ENCODE results near the gene RNF43.
A peak's percentile ranks its signal among the peaks of the same experiment; 100 is the strongest.

RNF43 gene

GRCh38 chr17:58436245-58436644, 18.9 kb upstream of the RNF43 start:
- no peaks in the 10 kb centered on the region for H3K9me3 ChIP-seq (ENCODE audit: low read length)
- 0 out of 2 replicates have a peak, but pooled peaks cover 4% of the 10 kb centered on the region for H3K27me3 ChIP-seq (ENCODE audit: insufficient read depth, low read length)
- no peaks in the 10 kb centered on the region for H3K36me3 ChIP-seq (ENCODE audit: insufficient read depth, low read length)
- no peaks in the 10 kb centered on the region for H3F3A ChIP-seq (ENCODE audit: insufficient read depth, low read length)
- no peaks in the 10 kb centered on the region for H3K79me2 ChIP-seq (ENCODE audit: insufficient read depth, low read length)
- no peaks in the 10 kb centered on the region for H4K20me1 ChIP-seq (ENCODE audit: insufficient read depth, low read length)
- no peaks in the 10 kb centered on the region for H3K9me2 ChIP-seq (ENCODE audit: low read depth, low read length)
- H3K4me1 ChIP-seq (ENCODE audit: insufficient read depth, low read length, severe bottlenecking) = no peaks in the 10 kb centered on the region
- no peak overlapping the region for H3K9ac ChIP-seq (ENCODE audit: low read length)
- H3K4me3 ChIP-seq (ENCODE audit: low read depth, low read length, poor library complexity, severe bottlenecking) = no peak overlapping the region
- no peak overlapping the region for H2AFZ ChIP-seq (ENCODE audit: low read length)
- no peak for TF ChIP-seq EZH2 (IDR thresholded peaks at IDR 0.05; ENCODE audit: borderline replicate concordance, low read length)
- TF ChIP-seq, protein P1, sequence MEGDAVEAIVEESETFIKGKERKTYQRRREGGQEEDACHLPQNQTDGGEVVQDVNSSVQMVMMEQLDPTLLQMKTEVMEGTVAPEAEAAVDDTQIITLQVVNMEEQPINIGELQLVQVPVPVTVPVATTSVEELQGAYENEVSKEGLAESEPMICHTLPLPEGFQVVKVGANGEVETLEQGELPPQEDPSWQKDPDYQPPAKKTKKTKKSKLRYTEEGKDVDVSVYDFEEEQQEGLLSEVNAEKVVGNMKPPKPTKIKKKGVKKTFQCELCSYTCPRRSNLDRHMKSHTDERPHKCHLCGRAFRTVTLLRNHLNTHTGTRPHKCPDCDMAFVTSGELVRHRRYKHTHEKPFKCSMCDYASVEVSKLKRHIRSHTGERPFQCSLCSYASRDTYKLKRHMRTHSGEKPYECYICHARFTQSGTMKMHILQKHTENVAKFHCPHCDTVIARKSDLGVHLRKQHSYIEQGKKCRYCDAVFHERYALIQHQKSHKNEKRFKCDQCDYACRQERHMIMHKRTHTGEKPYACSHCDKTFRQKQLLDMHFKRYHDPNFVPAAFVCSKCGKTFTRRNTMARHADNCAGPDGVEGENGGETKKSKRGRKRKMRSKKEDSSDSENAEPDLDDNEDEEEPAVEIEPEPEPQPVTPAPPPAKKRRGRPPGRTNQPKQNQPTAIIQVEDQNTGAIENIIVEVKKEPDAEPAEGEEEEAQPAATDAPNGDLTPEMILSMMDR (IDR thresholded peaks at IDR 0.05; ENCODE audit: low read length) = no peak
- no peak overlapping the region for H3K4me2 ChIP-seq (ENCODE audit: low read length)
- no peak overlapping the region for H3K27ac ChIP-seq (ENCODE audit: low read depth, low read length, poor library complexity, severe bottlenecking)

DNA sequence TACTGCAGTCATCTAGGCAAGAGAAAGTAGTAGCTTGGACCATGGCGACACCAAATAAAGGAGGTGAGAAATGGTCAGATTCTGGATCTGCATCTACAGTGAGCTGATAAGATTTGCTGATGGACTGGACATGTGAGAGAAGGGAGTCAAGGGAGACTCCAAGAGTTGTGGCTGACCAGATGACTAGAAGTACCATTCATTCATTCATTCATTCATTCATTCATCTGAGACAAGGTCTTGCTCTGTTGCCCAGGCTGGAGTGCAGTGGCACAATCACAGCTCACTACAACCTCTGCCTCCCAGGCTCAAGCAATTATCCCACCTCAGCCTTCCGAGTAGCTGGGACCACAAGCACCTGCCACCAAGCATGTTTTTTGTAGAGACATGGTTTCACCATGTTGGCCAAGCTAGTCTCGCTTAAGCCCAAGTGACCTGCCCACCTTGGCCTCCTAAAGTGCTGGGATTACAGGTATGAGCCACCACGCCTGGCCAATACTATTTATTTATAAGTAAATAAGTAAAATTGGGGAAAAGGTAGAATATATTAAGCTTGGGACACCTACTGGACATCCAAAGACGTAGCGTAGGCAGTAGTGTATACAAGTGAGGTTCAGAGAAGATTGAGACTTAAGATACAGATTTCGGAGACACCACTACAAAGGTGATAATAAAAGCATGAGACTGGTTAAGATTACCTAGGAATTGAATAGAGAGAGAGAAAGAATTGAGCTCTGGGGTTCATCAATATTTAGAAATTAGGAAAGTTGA, 15.7 kb upstream of the RNF43 start:
- no peak for TF ChIP-seq EZH2 (IDR thresholded peaks at IDR 0.05; ENCODE audit: borderline replicate concordance, low read length)
- TF ChIP-seq, protein P1 (IDR thresholded peaks at IDR 0.05; ENCODE audit: low read length) = no peak; the same call in 1 of the 2 replicates
- Histone ChIP-seq H3K9ac (ENCODE audit: low read length) (no peak overlapping the region), H3K9me2 (ENCODE audit: low read depth, low read length) (no peaks in the 10 kb centered on the region), H3K4me2 (ENCODE audit: low read length) (no peak overlapping the region), H3K27me3 (ENCODE audit: insufficient read depth, low read length) (0 out of 2 replicates have a peak, but pooled peaks cover 6% of the 10 kb centered on the region), H3K4me3 (ENCODE audit: low read depth, low read length, poor library complexity, severe bottlenecking) (no peak overlapping the region), H3K4me1 (ENCODE audit: insufficient read depth, low read length, severe bottlenecking) (peaks cover 9% of the 10 kb centered on the region), H3K9me3 (ENCODE audit: low read length) (no peaks in the 10 kb centered on the region), H3F3A (ENCODE audit: insufficient read depth, low read length) (no peaks in the 10 kb centered on the region), H3K27ac (ENCODE audit: low read depth, low read length, poor library complexity, severe bottlenecking) (no peak overlapping the region), H4K20me1 (ENCODE audit: insufficient read depth, low read length) (no peaks in the 10 kb centered on the region), H3K36me3 (ENCODE audit: insufficient read depth, low read length) (no peaks in the 10 kb centered on the region), H3K79me2 (ENCODE audit: insufficient read depth, low read length) (no peaks in the 10 kb centered on the region), H2AFZ (ENCODE audit: low read length) (no peak overlapping the region)

DNA sequence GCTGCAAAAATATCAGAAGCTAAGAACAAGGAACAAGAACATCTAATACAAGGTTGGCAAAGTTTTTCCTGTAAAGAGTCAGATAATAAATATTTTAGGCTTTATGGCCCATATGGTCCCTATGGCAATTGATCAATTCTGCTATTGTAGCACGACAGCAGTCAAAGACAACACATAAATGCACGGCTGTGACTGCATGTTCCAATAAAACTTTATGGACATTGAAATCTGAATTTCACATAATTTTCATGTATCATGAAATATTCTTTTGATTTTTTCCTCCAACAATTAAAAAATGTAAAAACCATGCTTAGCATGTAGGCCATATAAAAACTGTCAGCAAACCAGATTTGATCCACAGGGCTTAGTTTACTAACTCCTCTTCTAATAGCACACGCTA, 10.5 kb upstream of the RNF43 start:
- TF ChIP-seq EZH2 (IDR thresholded peaks at IDR 0.05; ENCODE audit: borderline replicate concordance, low read length) = no peak
- TF ChIP-seq, protein P1 (IDR thresholded peaks at IDR 0.05; ENCODE audit: low read length) = no peak
- no peak overlapping the region for H3K27ac ChIP-seq (ENCODE audit: low read depth, low read length, poor library complexity, severe bottlenecking)
- no peaks in the 10 kb centered on the region for H3F3A ChIP-seq (ENCODE audit: insufficient read depth, low read length)
- peaks cover 11% of the 10 kb centered on the region for H3K4me1 ChIP-seq (ENCODE audit: insufficient read depth, low read length, severe bottlenecking)
- H3K4me3 ChIP-seq (ENCODE audit: low read depth, low read length, poor library complexity, severe bottlenecking) = no peak overlapping the region
- H3K9me2 ChIP-seq (ENCODE audit: low read depth, low read length) = no peaks in the 10 kb centered on the region
- no peaks in the 10 kb centered on the region for H3K36me3 ChIP-seq (ENCODE audit: insufficient read depth, low read length)
- H4K20me1 ChIP-seq (ENCODE audit: insufficient read depth, low read length) = no peaks in the 10 kb centered on the region
- H3K9me3 ChIP-seq (ENCODE audit: low read length) = no peaks in the 10 kb centered on the region
- peaks cover 6% of the 10 kb centered on the region; the same call in 1 of the 2 replicates for H3K27me3 ChIP-seq (ENCODE audit: insufficient read depth, low read length)
- H3K4me2 ChIP-seq (ENCODE audit: low read length) = peak overlapping the region; percentile 54; the same call in 1 of the 2 replicates
- no peak overlapping the region for H3K9ac ChIP-seq (ENCODE audit: low read length)
- no peaks in the 10 kb centered on the region for H3K79me2 ChIP-seq (ENCODE audit: insufficient read depth, low read length)
- H2AFZ ChIP-seq (ENCODE audit: low read length) = no peak overlapping the region
